Measurements from ENCODE around the gene PLCB3. TPM values are rescaled to one million over a fixed set of nuclear protein-coding genes. Genes with fewer than 3 reads are reported as not detected.

Gene PLCB3
- total RNA-seq, 1 donor from 2014 or later = 66.6 TPM

Other genes with a start within 250 kb of the PLCB3 start
- not detected in 2 replicates for gene FLRT1, start 215.6 kb upstream of the PLCB3 start, total RNA-seq
- 14.6 and 37.7 TPM in 2 replicates for gene MACROD1, start 85.4 kb upstream of the PLCB3 start, total RNA-seq
- gene STIP1, start 65.4 kb upstream of the PLCB3 start, total RNA-seq = 187 and 331 TPM in 2 replicates
- gene FERMT3, start 44.8 kb upstream of the PLCB3 start, total RNA-seq = 75.9 and 109 TPM in 2 replicates
- gene TRPT1, start 25.3 kb upstream of the PLCB3 start, total RNA-seq = 13.4 and 20.0 TPM in 2 replicates
- gene NUDT22, start 25.3 kb upstream of the PLCB3 start, total RNA-seq = 35.5 and 47.1 TPM in 2 replicates
- gene DNAJC4, start 21.0 kb upstream of the PLCB3 start, total RNA-seq = 11.8 and 12.2 TPM in 2 replicates
- 18.4 and 18.7 TPM in 2 replicates for gene VEGFB, start 16.9 kb upstream of the PLCB3 start, total RNA-seq
- gene FKBP2, start 10.4 kb upstream of the PLCB3 start, total RNA-seq = 62.8 and 91.5 TPM in 2 replicates
- gene PPP1R14B, start 4.6 kb upstream of the PLCB3 start, total RNA-seq = 312 and 327 TPM in 2 replicates
- gene BAD, start 33.1 kb downstream of the PLCB3 start, total RNA-seq = 60.7 and 84.5 TPM in 2 replicates
- gene GPR137, start 34.3 kb downstream of the PLCB3 start, total RNA-seq = 5.4 and 11.0 TPM in 2 replicates
- gene KCNK4, start 39.8 kb downstream of the PLCB3 start, total RNA-seq = 0.07 TPM in 1 of 2 replicates, not detected in the other
- gene CATSPERZ, start 48.8 kb downstream of the PLCB3 start, total RNA-seq = 0.33 TPM in 1 of 2 replicates, not detected in the other
- gene ESRRA, start 54.0 kb downstream of the PLCB3 start, total RNA-seq = 40.4 and 50.9 TPM in 2 replicates
- 219 and 239 TPM in 2 replicates for gene TRMT112, start 66.0 kb downstream of the PLCB3 start, total RNA-seq
- gene PRDX5, start 66.6 kb downstream of the PLCB3 start, total RNA-seq = 173 and 299 TPM in 2 replicates
- 0.88 and 1.6 TPM in 2 replicates for gene CCDC88B, start 88.7 kb downstream of the PLCB3 start, total RNA-seq
- 46.7 and 52.2 TPM in 2 replicates for gene RPS6KA4, start 107.6 kb downstream of the PLCB3 start, total RNA-seq

Measured in pulmonary artery endothelial cell (primary cell).